ENCODE data around the gene CARM1.
"Not testable (repeated sequence)": the region's sequence is repeated elsewhere in the genome, so short reads cannot be mapped to it uniquely, and the experiment has no call there.

The CARM1 gene

DNA sequence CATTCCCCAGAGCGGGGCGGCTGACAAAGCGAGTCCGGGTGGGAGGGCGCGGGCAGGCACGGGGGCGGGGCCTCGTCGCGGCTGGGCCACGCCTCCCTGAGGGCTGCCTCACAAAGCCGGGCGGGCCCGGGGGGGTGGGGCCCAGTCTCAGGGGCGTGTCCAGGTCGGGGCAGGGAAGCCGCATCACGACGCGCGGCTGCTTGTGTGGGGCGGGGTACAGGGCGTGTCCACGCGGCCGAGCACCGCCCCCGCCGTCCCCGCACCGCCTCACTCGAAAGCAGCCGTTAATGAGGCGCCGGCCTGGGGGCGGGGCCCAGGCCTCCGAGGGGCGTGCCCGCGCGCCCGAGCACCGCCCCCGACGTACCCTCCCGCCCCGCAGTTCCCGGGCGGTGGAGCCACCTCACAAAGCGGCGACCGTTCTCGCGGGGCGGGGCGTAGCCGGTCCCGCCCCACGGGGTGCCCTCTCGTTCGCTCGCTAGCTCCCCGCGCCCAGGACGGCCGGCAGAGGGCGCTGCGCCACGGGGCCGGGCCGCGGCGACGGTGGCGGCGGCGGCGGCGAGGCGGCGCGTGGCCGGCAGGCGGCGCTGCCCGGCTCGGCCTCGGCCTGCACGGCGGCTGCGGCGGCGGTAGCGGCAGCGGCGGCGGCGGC is at the start of gene CARM1:
Gene CARM1 (plus strand): TSS at position 599 of the 649 bp plus-strand sequence. CDS start 150 bp downstream, outside the sequence.
- peak; percentile 100 for DNase-seq (ENCODE audit: low read depth, low spot score)

GRCh38 chr19:10823690-10824089 is 47.7 kb upstream of the CARM1 start:
- DNase-seq (ENCODE audit: low read depth, low spot score): no peak

DNA sequence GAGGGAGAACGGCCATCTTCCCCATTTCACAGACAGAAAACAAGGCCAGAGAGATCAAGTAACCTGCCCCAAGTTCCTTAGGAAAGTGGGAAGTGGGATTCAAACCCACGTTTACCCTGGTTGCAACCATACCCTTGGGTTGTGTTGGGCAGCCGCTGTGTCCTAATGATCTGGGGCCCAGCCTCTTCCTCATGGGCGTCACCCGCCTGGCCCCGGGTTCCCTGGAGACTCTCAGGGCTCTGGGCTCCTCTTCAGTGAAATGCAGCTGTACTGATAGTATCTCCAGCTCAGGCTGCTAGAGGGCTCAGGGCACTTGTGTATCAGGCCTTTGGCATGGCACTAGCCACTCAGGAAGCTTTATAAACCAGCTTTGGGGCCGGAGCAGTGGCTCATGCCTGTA is 45.1 kb upstream of the CARM1 start:
- DNase-seq (ENCODE audit: low read depth, low spot score): no peak

GRCh38 chr19:10826846-10827245 is 44.5 kb upstream of the CARM1 start:
- DNase-seq (ENCODE audit: low read depth, low spot score): no peak

DNA sequence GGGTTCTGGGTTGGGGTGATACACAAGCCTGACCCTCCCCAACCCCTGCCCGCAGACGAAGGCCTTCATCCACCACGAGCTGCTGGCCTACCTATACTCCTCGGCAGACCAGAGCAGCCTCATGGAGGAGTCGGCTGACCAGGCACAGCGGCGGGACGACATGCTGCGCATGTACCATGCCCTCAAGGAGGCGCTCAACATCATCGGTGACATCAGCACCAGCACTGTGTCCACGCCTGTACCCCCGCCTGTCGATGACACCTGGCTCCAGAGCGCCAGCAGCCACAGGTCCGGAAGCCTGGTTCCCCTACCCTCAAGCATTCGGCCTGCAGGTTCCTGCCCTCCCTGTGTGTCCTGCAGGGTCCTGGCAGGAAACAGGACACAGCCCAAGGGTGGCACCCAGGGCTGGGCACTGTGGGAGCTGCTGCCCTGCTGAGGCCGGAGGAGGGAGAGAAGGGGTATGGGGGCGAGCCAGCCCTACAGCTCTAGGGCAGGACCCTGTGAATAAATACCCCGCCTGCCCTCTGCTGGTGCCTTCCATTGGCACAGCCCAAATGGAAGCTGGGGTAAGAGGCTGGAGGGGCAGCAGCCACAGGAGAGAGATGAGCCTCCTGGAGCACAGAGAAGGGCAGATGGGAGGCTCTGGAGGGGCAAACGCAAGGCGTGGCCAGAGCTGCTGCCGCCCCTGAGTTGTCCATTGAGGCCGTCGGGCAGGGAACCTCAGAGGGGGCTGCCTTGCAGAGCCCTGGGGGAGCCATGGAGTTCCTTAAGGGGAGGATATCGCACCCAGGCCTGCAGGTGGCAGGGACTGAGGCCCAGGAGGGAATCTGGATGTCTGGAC is 42.2 kb upstream of the CARM1 start:
- no peak for DNase-seq (ENCODE audit: low read depth, low spot score)

GRCh38 chr19:10829967-10830366 is 41.4 kb upstream of the CARM1 start:
- DNase-seq (ENCODE audit: low read depth, low spot score): no peak

DNA sequence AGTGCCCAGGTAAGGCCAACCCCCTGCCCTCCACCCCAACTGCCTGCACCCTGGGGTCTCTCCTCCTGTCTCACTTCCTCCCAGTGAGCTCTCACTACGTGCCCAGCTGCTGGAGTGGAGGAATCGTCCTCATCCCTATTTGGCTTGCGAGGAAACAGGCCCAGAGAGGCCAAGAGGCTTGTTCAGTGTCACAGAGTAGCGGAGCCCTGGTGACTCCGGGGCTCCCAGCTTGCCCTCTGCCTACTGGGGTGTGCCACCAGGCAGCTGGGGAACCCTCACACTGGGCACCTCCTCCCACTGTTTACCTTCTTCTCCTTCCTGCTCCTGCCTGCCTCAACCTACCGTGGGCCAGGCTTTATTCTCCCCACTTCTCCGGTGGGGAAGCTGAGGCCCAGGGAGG is 41.0 kb upstream of the CARM1 start:
- DNase-seq (ENCODE audit: low read depth, low spot score): no peak

DNA sequence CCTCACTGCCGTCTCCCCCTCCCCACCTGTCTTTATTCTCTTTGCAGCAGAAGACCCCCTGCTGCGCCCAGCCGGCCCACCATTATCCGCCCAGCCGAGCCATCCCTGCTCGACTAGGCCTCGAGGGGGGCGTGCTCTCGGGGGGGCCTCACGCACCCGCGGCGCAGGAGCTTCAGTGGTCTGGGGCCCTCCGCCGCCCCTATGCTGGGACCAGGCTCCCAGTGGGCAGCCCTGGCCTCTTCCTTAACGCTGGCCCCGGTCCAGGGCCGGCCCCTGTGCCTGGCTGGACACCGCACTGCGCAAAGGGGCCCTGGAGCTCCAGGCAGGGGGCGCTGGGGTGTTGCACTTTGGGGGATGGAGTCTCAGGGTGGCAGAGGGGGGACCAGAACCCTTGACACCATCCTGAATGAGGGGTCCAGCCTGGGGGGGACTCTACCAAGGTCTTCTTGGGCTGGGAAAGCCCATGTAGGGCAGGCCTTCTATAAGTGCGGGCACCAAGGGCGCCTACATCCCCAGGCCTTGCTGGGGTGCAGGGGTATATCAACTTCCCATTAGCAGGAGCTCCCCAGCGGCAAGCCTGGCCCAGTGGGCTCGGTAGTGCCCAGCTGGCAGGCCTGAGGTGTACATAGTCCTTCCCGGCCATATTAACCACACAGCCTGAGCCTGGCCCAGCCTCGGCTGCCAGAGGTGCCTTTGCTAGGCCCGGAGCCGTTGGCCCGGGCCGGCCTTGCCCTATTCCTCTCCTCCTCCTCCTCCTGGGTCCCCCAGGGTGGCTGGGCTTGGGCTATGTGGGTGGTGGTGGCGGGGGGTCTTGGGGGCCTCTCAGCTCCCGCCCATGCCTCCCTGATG is 40.2 kb upstream of the CARM1 start:
- DNase-seq (ENCODE audit: low read depth, low spot score): no peak

- DNase-seq (ENCODE audit: low read depth, low spot score): no peak
Measured at GRCh38 chr19:10831987-10832938, 39.1 kb upstream of the CARM1 start.

GRCh38 chr19:10832939-10833296 is 38.4 kb upstream of the CARM1 start:
- no peak for DNase-seq (ENCODE audit: low read depth, low spot score)

- DNase-seq (ENCODE audit: low read depth, low spot score): no peak
Measured at GRCh38 chr19:10835089-10835753, 36.1 kb upstream of the CARM1 start.

DNA sequence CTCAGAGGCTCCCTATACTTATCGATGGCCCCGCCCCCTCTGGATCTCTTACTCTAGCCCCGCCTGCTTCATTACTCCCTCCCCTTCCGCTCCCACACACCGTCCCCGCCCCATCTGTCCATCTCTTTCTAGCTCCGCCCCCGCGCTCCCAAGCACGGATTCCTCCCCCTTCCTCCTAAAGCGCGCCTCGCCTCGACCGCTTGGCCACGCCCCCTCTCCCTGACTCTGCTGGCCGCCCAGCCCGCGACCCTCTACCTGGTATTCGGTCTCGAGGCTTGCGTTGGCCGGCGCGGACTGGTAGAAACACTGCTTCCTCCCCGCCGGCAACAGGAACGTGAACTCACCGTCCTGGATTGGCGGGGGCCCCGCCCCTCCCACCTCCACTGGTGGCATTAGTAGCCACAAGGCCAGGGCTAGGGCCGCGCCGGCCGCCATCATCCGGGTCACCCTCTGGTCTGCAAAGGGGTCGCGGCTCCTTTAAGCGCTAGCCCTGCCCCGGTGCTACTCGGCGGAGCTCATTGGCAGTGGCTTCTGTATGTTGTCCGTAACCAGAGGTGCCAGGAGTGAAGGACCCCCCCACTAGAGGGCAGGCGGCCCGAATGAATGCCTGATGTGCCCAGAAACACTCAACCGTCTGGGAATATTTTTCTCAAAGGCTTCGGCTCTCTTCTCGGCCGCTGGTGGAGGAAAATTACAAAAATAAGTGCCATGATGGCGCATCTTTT is 35.4 kb upstream of the CARM1 start, which contains the start of gene TMED1:
Gene TMED1 (minus strand): TSS at position 459 of the 725 bp plus-strand sequence. CDS start 21 bp downstream, at position 438.
- DNase-seq (ENCODE audit: low read depth, low spot score): peak; percentile 100

DNA sequence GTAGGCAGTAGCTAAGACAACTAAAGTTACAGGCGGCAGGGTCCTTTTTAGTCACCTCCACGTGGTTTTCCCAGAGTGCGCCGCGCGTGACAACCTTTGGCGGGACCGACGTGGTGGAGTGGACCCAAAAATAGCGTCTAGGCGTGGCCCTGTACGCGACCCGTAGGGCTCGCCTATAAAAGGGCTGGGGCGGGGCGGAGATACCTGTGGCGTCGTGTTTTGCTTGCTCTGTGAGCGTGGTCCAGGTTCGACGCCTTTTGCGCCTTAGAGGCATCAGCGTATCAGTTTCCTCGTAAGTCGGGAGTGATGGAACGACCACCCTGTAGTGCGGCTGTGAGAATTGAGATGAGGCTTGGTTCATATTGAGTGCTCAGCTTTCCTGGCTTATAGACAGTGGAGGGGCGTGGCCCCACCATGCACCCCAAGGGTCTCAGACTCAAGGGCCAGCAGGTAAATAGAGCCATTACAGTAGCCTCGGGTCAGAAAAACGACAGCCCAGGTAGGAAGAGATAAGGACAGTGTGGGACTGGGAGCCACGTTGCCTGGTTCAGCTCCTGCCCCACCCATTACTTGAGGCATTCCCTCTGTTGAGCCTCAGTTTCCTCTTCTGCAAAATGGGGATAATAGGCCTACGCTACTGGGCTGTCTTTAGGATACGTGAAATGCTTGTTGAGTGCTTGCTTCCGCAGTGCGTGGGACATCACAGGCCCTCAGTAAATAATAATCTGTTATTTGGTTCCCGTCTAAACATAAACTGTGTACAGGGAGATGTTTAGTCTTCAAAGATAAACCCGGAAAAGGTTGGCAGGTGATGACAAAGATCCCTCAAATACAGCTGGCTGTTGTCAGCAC is 34.6 kb upstream of the CARM1 start:
- no peak for DNase-seq (ENCODE audit: low read depth, low spot score)

DNA sequence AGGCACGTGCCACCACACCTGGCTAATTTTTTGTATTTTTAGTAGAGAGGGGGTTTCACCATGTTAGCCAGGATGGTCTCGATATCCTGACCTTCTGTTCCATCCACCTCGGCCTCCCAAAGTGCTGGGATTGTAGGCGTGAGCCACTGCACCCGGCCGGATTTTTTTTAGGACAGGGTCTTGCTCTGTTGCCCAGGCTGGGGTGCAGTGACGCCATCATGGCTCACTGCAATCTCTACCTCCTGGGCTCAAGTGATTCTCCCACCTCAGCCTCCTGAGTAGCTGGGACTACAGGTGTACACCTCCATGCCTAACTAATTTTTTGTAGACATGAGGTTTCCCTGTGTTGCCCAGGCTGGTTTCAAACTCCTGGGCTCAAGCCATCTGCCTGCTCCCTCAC is 33.7 kb upstream of the CARM1 start:
- not testable (repeated sequence) for DNase-seq (ENCODE audit: low read depth, low spot score)

DNA sequence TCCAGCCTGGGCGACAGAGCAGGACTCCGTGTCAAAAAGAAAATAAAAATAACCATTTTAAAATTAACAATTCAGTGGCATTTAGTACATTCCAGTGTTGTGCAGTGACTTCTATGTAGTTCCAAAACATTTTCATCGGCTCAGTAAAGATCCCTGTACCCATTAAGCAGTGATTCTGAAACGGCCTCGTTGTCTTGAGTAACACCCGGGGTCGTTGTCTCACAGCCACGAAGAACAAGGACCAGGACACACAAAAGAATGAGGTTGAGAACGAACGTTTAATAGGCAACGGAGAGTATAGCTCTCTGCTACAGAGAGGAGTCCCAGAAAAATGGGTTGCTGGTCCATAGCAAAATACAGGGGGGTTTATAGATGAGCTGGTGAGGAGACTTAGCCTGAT is 33.0 kb upstream of the CARM1 start:
- DNase-seq (ENCODE audit: low read depth, low spot score): no peak

DNA sequence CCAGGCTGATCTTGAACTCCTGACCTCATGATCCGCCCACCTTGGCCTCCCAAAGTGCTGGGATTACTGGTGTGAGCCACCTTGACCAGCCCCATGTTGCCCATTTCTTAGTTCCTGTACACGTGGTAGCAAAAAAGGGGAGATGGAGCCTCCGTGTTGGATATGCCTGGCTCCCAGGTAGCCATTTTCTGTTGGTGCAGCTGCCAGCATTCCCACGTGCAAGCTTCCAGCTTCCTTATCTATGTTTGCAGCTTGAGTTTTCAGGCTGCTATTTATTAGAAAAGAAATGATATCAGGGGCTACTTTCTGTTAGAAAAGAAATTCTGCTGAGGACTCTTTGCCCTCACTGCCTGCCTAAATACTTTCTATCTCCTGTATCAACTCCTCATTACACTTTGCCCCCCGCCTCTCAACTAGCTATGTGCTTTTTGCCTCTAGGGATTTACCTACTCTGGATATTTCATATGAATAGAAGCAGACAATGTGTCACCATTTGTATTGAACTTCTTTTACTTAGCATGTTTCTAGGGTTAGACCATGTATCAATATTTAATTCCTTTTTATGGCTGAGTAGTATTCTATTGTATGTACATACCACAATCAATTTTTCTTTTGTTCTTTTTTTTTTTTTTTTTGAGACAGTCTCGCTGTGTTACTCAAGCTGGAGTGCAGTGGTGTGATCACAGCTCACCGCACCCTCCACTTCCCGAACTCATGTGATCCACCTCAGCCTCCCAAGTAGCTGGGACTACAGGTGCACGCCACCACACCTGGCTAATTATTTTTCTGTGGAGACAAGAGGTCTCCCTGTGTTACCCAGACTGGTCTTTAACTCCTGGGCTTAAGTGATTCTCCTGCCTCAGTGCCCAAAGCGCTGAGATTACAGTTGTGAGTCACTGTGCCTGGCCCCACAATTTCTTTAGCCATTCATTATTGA is 32.0 kb upstream of the CARM1 start:
- no peak for DNase-seq (ENCODE audit: low read depth, low spot score)

GRCh38 chr19:10842788-10843187 is 28.6 kb upstream of the CARM1 start:
- no peak for DNase-seq (ENCODE audit: low read depth, low spot score)

All from astrocyte of the hippocampus (primary cell).